Mammary epithelial cell (primary cell): ENCODE measurements around the gene CLDN24.

ENCODE experiments used
- EZH2 ChIP-seq: IDR thresholded peaks from 2 replicates; pipeline ENCODE4 v1.6.1; 2012; ENCODE audit warnings: low read length, inconsistent platforms, borderline replicate concordance
- TF ChIP-seq, protein P1 (sequence below), 2 donors: IDR thresholded peaks in 1 of 2; conservative IDR thresholded peaks in 1 of 2; 2 replicates each; pipeline ENCODE4 v1.5.1; 2011 to 2012; ENCODE audit warnings: inconsistent platforms in 2 of 2, low read length in 2 of 2, mild to moderate bottlenecking in 2 of 2, control low read depth in 1 of 2, low read depth in 1 of 2; ENCODE audit not compliant: insufficient read depth in 1 of 2; ENCODE audit errors: extremely low read depth in 1 of 2

DNA sequence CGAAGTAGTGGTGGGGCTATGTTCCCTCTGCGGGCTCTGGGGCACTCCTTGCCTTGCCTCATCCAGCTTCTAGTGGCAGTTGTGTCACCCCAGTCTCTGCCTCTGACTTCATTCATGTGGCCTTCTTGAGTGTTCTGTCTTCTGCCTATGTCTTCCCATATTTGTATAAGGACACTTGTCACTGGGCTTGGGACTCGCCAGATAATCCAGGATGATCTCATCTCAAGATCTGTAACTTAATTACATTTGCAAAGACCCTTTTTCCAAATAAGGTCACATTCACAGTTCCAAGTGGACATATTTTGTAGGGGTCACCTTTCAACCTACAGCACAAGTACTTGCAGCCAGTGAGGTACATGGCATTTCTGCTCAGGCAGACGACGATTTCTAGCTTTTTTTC is 30.3 kb upstream of the CLDN24 start:
- TF ChIP-seq, protein P1, sequence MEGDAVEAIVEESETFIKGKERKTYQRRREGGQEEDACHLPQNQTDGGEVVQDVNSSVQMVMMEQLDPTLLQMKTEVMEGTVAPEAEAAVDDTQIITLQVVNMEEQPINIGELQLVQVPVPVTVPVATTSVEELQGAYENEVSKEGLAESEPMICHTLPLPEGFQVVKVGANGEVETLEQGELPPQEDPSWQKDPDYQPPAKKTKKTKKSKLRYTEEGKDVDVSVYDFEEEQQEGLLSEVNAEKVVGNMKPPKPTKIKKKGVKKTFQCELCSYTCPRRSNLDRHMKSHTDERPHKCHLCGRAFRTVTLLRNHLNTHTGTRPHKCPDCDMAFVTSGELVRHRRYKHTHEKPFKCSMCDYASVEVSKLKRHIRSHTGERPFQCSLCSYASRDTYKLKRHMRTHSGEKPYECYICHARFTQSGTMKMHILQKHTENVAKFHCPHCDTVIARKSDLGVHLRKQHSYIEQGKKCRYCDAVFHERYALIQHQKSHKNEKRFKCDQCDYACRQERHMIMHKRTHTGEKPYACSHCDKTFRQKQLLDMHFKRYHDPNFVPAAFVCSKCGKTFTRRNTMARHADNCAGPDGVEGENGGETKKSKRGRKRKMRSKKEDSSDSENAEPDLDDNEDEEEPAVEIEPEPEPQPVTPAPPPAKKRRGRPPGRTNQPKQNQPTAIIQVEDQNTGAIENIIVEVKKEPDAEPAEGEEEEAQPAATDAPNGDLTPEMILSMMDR (conservative IDR thresholded peaks at IDR 0.05 in 1 of 2, IDR thresholded peaks at IDR 0.05 in 1 of 2; ENCODE audit: extremely low read depth in 1 of 2, insufficient read depth in 1 of 2, low read depth in 1 of 2, low read length in 2 of 2) = no peak
- TF ChIP-seq EZH2 = no peak
